K562 (cell line): ENCODE data around the gene CD52. TPM values are rescaled to one million over a fixed set of nuclear protein-coding genes. Genes with fewer than 3 reads are reported as not detected.

ENCODE experiments used
- ARNT ChIP-seq, 2 experiments: fragments of 450-650 bp; IDR thresholded peaks; 2 replicates each; pipeline ENCODE4 v1.6.1; 2016; ENCODE audit warnings: mild to moderate bottlenecking in 1 of 2
- CTBP1 ChIP-seq: fragments of 450-650 bp; IDR thresholded peaks from 2 replicates; pipeline ENCODE4 v1.6.1; 2016; ENCODE audit warnings: borderline replicate concordance
- ESRRA ChIP-seq: fragments of 450-650 bp; IDR thresholded peaks from 2 replicates; pipeline ENCODE4 v1.6.1; 2014; ENCODE audit warnings: low read depth, mild to moderate bottlenecking, moderate library complexity, borderline replicate concordance
- GABPB1 ChIP-seq: sonication (generic); formaldehyde crosslinking; IDR thresholded peaks from 2 replicates; pipeline ENCODE4 v1.8.0; 2022; ENCODE audit warnings: mild to moderate bottlenecking, missing genetic modification reagents
- JUNB ChIP-seq: fragments of 450-650 bp; formaldehyde crosslinking; conservative IDR thresholded peaks from 2 replicates; pipeline ENCODE4 v1.4.0; 2020; ENCODE audit warnings: mild to moderate bottlenecking
- KDM1A ChIP-seq, 2 experiments: fragments of 450-650 bp; IDR thresholded peaks; 2 replicates each; pipeline ENCODE4 v1.6.1; 2016; ENCODE audit warnings: mild to moderate bottlenecking in 2 of 2
- LEF1 ChIP-seq: fragments of 450-650 bp; IDR thresholded peaks from 2 replicates; pipeline ENCODE4 v1.6.1; 2016; ENCODE audit warnings: mild to moderate bottlenecking
- MIER1 ChIP-seq: fragments of 450-650 bp; IDR thresholded peaks from 2 replicates; pipeline ENCODE4 v1.6.1; 2016; ENCODE audit warnings: antibody characterized with exemption, mild to moderate bottlenecking, low read depth
- NR2C2 ChIP-seq, 2 experiments: fragments of 200-800 bp in 1 of 2; sonication (Bioruptor generic) in 1 of 2; sonication (generic) in 1 of 2; formaldehyde crosslinking in 1 of 2; IDR thresholded peaks; 2 replicates each; pipeline versions ENCODE4 v1.6.1 to v1.8.0; 2016 to 2022; ENCODE audit warnings: mild to moderate bottlenecking in 1 of 2, missing compliant biosample characterization in 1 of 2, missing genetic modification characterization in 1 of 2, missing genetic modification reagents in 1 of 2
- PRMT5 ChIP-seq: sonication (generic); formaldehyde crosslinking; IDR thresholded peaks from 2 replicates; pipeline ENCODE4 v1.5.0; 2020; ENCODE audit warnings: missing genetic modification reagents
- ZNF384 ChIP-seq: IDR thresholded peaks from 2 replicates; pipeline ENCODE4 v1.6.1; 2012; ENCODE audit warnings: low read depth, low read length, improper control_type of control experiment
- ZNF76 ChIP-seq: fragments of 250-450 bp; sonication (Bioruptor Pico); IDR thresholded peaks from 2 replicates; pipeline ENCODE4 v1.4.0; 2020; ENCODE audit warnings: mild to moderate bottlenecking, moderate library complexity, borderline replicate concordance
- polyA plus RNA-seq, 8 experiments: library from polyadenylated mRNA; depleted of rRNA in 4 of 8; stranded (reverse) in 5 of 8; unstranded in 3 of 8; fragments of >200 nt; fragmentation: Nextera tagmentation in 2 of 8; fragmentation: Illumina TruSeq in 1 of 8; extraction: Ambion mirVana in 2 of 8; extraction: Trizol in 1 of 8; gene quantifications; 2 replicates each; pipeline versions ENCODE4 v1.2.1 to v1.2.3, GENCODE V29; 2011 to 2014; ENCODE audit warnings: inconsistent platforms in 1 of 8, missing spikeins in 1 of 8
- total RNA-seq, 7 experiments: library from RNA; depleted of rRNA in 6 of 7; stranded (reverse); fragments of >200 nt in 6 of 7; fragmentation: Illumina TruSeq in 2 of 7; extraction: Trizol in 2 of 7; gene quantifications; 2 replicates each; pipeline versions ENCODE4 v1.2.1 to v1.2.3, GENCODE V29; 2011 to 2021; ENCODE audit warnings: low replicate concordance in 1 of 7
- TF ChIP-seq, protein P1 (sequence below): sonication (generic); formaldehyde crosslinking; IDR thresholded peaks from 2 replicates; pipeline ENCODE4 v1.5.0; 2020; ENCODE audit warnings: missing genetic modification reagents
- TF ChIP-seq, protein P2 (sequence below): sonication (generic); formaldehyde crosslinking; IDR thresholded peaks from 2 replicates; pipeline ENCODE4 v1.8.0; 2023; ENCODE audit warnings: mild to moderate bottlenecking, missing genetic modification reagents
- TF ChIP-seq, protein P3 (sequence below): fragments of 450-650 bp; IDR thresholded peaks from 2 replicates; pipeline ENCODE4 v1.6.1; 2014; ENCODE audit warnings: low read depth, mild to moderate bottlenecking, moderate library complexity, borderline replicate concordance
- TF ChIP-seq, protein P4 (sequence below): sonication (generic); formaldehyde crosslinking; IDR thresholded peaks from 2 replicates; pipeline ENCODE4 v1.8.1; 2023; ENCODE audit warnings: mild to moderate bottlenecking, missing genetic modification reagents
- TF ChIP-seq, protein P5 (sequence below): fragments of 450-650 bp; formaldehyde crosslinking; IDR thresholded peaks from 2 replicates; pipeline ENCODE4 v1.4.0; 2020; ENCODE audit warnings: mild to moderate bottlenecking, mixed read lengths
- TF ChIP-seq, protein P6 (sequence below): fragments of 450-650 bp; IDR thresholded peaks from one replicate; pipeline ENCODE4 v1.6.1; 2018; ENCODE audit warnings: mild to moderate bottlenecking, moderate library complexity; ENCODE audit not compliant: partially characterized antibody

CD52 gene
- total and polyA plus RNA-seq, 9 of the 15 experiments (the other 6 are each of a cell fraction or from before 2014, with no cell fraction given) = 34.9 to 488 (median 173) TPM

DNA sequence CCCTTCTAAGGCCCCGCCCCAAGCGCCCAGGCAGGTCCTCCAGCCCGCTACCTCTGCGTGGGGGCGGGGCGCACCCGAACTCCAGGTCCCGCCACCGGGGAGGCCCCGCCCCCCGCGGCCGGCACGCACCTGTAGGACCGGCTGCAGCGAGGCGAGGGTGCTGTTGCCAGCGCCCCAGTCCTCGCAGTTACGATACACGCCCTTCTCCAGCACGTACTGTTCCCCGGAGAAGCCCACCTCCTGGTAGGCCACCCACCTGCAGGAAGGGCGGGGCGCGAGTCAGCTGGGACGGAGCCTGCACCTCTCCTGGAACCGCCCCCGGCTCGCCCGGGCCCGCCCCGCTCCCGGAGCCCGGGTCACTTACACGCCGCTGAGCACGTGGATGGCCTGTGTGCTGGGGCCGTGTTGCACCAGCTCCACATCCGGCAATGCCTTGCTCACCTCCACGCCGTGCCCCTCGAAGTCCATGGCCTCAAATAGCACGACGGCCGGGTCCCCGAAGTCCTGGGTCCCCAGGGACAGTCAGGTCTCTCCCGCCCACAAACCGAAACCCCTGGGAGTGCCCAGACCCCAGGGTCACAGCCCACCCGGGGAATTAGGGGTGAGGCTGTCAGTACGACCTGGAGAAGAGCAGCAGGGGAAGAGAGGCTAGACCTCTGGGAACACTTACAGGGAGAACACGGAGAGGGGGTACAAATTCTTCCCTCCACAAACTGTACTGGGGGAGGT is 18.9 kb downstream of the CD52 start (continued):
- TF ChIP-seq NR2C2 (CRISPR knock-in tag; IDR thresholded peaks at IDR 0.05) (peak; percentile 93), NR2C2 (tag; IDR thresholded peaks at IDR 0.05) (peak; percentile 94), MIER1 (no peak), ZNF76 (CRISPR knock-in tag) (peak; percentile 92), ZNF384 (no peak; the same call in 1 of the 2 replicates), PRMT5 (CRISPR knock-in tag) (peak; percentile 93; the same call in 1 of the 2 replicates), ARNT (IDR thresholded peaks at IDR 0.05) (no peak; a peak in 1 of 4 replicates), LEF1 (peak; percentile 63; the same call in 1 of the 2 replicates), CTBP1 (peak; percentile 91), JUNB (no peak), KDM1A (IDR thresholded peaks at IDR 0.05) (no peak), ESRRA (peak; percentile 47; the same call in 1 of the 2 replicates), GABPB1 (CRISPR knock-in tag) (peak; percentile 93)
- TF ChIP-seq, protein P1, sequence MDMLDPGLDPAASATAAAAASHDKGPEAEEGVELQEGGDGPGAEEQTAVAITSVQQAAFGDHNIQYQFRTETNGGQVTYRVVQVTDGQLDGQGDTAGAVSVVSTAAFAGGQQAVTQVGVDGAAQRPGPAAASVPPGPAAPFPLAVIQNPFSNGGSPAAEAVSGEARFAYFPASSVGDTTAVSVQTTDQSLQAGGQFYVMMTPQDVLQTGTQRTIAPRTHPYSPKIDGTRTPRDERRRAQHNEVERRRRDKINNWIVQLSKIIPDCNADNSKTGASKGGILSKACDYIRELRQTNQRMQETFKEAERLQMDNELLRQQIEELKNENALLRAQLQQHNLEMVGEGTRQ (CRISPR knock-in tag) = peak; percentile 70
- TF ChIP-seq, protein P2, sequence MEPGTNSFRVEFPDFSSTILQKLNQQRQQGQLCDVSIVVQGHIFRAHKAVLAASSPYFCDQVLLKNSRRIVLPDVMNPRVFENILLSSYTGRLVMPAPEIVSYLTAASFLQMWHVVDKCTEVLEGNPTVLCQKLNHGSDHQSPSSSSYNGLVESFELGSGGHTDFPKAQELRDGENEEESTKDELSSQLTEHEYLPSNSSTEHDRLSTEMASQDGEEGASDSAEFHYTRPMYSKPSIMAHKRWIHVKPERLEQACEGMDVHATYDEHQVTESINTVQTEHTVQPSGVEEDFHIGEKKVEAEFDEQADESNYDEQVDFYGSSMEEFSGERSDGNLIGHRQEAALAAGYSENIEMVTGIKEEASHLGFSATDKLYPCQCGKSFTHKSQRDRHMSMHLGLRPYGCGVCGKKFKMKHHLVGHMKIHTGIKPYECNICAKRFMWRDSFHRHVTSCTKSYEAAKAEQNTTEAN (CRISPR knock-in tag) = peak; percentile 94
- TF ChIP-seq, protein P3, sequence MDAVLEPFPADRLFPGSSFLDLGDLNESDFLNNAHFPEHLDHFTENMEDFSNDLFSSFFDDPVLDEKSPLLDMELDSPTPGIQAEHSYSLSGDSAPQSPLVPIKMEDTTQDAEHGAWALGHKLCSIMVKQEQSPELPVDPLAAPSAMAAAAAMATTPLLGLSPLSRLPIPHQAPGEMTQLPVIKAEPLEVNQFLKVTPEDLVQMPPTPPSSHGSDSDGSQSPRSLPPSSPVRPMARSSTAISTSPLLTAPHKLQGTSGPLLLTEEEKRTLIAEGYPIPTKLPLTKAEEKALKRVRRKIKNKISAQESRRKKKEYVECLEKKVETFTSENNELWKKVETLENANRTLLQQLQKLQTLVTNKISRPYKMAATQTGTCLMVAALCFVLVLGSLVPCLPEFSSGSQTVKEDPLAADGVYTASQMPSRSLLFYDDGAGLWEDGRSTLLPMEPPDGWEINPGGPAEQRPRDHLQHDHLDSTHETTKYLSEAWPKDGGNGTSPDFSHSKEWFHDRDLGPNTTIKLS = peak; percentile 94
- TF ChIP-seq, protein P4, sequence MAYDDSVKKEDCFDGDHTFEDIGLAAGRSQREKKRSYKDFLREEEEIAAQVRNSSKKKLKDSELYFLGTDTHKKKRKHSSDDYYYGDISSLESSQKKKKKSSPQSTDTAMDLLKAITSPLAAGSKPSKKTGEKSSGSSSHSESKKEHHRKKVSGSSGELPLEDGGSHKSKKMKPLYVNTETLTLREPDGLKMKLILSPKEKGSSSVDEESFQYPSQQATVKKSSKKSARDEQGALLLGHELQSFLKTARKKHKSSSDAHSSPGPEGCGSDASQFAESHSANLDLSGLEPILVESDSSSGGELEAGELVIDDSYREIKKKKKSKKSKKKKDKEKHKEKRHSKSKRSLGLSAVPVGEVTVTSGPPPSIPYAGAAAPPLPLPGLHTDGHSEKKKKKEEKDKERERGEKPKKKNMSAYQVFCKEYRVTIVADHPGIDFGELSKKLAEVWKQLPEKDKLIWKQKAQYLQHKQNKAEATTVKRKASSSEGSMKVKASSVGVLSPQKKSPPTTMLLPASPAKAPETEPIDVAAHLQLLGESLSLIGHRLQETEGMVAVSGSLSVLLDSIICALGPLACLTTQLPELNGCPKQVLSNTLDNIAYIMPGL (CRISPR knock-in tag) = peak; percentile 89; the same call in 1 of the 2 replicates
- TF ChIP-seq, protein P5, sequence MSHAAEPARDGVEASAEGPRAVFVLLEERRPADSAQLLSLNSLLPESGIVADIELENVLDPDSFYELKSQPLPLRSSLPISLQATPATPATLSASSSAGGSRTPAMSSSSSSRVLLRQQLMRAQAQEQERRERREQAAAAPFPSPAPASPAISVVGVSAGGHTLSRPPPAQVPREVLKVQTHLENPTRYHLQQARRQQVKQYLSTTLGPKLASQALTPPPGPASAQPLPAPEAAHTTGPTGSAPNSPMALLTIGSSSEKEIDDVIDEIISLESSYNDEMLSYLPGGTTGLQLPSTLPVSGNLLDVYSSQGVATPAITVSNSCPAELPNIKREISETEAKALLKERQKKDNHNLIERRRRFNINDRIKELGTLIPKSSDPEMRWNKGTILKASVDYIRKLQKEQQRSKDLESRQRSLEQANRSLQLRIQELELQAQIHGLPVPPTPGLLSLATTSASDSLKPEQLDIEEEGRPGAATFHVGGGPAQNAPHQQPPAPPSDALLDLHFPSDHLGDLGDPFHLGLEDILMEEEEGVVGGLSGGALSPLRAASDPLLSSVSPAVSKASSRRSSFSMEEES (CRISPR knock-in tag) = peak; percentile 26; the same call in 1 of the 2 replicates
- TF ChIP-seq, protein P6, sequence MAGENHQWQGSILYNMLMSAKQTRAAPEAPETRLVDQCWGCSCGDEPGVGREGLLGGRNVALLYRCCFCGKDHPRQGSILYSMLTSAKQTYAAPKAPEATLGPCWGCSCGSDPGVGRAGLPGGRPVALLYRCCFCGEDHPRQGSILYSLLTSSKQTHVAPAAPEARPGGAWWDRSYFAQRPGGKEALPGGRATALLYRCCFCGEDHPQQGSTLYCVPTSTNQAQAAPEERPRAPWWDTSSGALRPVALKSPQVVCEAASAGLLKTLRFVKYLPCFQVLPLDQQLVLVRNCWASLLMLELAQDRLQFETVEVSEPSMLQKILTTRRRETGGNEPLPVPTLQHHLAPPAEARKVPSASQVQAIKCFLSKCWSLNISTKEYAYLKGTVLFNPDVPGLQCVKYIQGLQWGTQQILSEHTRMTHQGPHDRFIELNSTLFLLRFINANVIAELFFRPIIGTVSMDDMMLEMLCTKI = no peak
